Epithelial cell of esophagus (primary cell): ENCODE results near the gene ANKHD1.

Experiments used
- DNase-seq: peaks from one replicate; pipeline ENCODE4 v3.0.0; 2010; ENCODE audit warnings: low read depth
- H3K4me3 ChIP-seq: 2 replicates; pipeline ENCODE4 v1.5.1; 2011; ENCODE audit warnings: mild to moderate bottlenecking, low read length, control low read depth
- CTCF ChIP-seq: IDR thresholded peaks from 2 replicates; pipeline ENCODE4 v1.5.1; 2011; ENCODE audit warnings: low read depth, mild to moderate bottlenecking, low read length, control low read depth, inconsistent platforms; ENCODE audit not compliant: insufficient read depth; ENCODE audit errors: missing control alignments

Gene ANKHD1

GRCh38 chr5:140588311-140589070 is 186.9 kb downstream of the ANKHD1 start:
- no peak overlapping the region for H3K4me3 ChIP-seq
- no peak for DNase-seq
- TF ChIP-seq CTCF: no peak
